HG03457 (cell line): ENCODE data around the gene PELI2.

Experiments
- ATAC-seq: cut with Tn5 transposase; IDR thresholded peaks from one replicate; pipeline ENCODE4 v1.9.1; 2021; ENCODE audit warnings: moderate number of reproducible peaks; ENCODE audit not compliant: unreplicated experiment

Gene PELI2

GRCh38 chr14:56333359-56334292 is 215.4 kb downstream of the PELI2 start:
- ATAC-seq: no peak

GRCh38 chr14:56334458-56334857 is 216.2 kb downstream of the PELI2 start:
- no peak for ATAC-seq

GRCh38 chr14:56338674-56339073 is 220.5 kb downstream of the PELI2 start:
- no peak for ATAC-seq

GRCh38 chr14:56339855-56340701 is 221.9 kb downstream of the PELI2 start:
- ATAC-seq: no peak

- no peak for ATAC-seq
Measured at GRCh38 chr14:56340932-56341331, 222.7 kb downstream of the PELI2 start.

GRCh38 chr14:56341766-56342493 is 223.7 kb downstream of the PELI2 start:
- ATAC-seq: no peak

- ATAC-seq: no peak
Measured at GRCh38 chr14:56342494-56342942, 224.3 kb downstream of the PELI2 start.

- no peak for ATAC-seq
Measured at GRCh38 chr14:56349960-56350359, 231.7 kb downstream of the PELI2 start.
